ENCODE data around the gene PCDHGA1.
"Not testable (repeated sequence)": the region's sequence is repeated elsewhere in the genome, so short reads cannot be mapped to it uniquely, and the experiment has no call there.

DNA sequence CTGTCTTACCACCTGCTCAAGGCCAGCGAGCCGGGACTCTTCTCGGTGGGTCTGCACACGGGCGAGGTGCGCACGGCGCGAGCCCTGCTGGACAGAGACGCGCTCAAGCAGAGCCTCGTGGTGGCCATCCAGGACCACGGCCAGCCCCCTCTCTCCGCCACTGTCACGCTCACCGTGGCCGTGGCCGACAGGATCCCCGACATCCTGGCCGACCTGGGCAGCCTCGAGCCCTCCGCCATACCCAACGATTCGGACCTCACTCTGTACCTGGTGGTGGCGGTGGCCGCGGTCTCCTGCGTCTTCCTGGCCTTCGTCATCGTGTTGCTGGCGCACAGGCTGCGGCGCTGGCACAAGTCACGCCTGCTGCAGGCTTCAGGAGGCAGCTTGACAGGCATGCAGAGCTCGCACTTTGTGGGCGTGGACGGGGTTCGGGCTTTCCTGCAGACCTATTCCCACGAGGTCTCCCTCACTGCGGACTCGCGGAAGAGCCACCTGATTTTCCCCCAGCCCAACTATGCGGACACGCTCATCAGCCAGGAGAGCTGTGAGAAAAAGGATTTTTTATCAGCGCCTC is 10.6 kb downstream of the PCDHGA1 start:
- TF ChIP-seq JUND (IDR thresholded peaks at IDR 0.05); GABPA (IDR thresholded peaks at IDR 0.05 in 1 of 2, conservative IDR thresholded peaks at IDR 0.05 in 1 of 2); SP1 (IDR thresholded peaks at IDR 0.05); EGR1 (IDR thresholded peaks at IDR 0.05; ENCODE audit: low read depth in 2 of 2); RAD21 (IDR thresholded peaks at IDR 0.05); RXRA (IDR thresholded peaks at IDR 0.05); TAF1 (conservative IDR thresholded peaks at IDR 0.05); FOXA1 (IDR thresholded peaks at IDR 0.05): not testable (repeated sequence)
- TF ChIP-seq, protein P1, sequence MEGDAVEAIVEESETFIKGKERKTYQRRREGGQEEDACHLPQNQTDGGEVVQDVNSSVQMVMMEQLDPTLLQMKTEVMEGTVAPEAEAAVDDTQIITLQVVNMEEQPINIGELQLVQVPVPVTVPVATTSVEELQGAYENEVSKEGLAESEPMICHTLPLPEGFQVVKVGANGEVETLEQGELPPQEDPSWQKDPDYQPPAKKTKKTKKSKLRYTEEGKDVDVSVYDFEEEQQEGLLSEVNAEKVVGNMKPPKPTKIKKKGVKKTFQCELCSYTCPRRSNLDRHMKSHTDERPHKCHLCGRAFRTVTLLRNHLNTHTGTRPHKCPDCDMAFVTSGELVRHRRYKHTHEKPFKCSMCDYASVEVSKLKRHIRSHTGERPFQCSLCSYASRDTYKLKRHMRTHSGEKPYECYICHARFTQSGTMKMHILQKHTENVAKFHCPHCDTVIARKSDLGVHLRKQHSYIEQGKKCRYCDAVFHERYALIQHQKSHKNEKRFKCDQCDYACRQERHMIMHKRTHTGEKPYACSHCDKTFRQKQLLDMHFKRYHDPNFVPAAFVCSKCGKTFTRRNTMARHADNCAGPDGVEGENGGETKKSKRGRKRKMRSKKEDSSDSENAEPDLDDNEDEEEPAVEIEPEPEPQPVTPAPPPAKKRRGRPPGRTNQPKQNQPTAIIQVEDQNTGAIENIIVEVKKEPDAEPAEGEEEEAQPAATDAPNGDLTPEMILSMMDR (IDR thresholded peaks at IDR 0.05; ENCODE audit: low read depth, low read length, missing input control) = not testable (repeated sequence)
- TF ChIP-seq, protein P2, sequence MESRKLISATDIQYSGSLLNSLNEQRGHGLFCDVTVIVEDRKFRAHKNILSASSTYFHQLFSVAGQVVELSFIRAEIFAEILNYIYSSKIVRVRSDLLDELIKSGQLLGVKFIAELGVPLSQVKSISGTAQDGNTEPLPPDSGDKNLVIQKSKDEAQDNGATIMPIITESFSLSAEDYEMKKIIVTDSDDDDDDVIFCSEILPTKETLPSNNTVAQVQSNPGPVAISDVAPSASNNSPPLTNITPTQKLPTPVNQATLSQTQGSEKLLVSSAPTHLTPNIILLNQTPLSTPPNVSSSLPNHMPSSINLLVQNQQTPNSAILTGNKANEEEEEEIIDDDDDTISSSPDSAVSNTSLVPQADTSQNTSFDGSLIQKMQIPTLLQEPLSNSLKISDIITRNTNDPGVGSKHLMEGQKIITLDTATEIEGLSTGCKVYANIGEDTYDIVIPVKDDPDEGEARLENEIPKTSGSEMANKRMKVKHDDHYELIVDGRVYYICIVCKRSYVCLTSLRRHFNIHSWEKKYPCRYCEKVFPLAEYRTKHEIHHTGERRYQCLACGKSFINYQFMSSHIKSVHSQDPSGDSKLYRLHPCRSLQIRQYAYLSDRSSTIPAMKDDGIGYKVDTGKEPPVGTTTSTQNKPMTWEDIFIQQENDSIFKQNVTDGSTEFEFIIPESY (IDR thresholded peaks at IDR 0.05) = not testable (repeated sequence)
- TF ChIP-seq, protein P3, sequence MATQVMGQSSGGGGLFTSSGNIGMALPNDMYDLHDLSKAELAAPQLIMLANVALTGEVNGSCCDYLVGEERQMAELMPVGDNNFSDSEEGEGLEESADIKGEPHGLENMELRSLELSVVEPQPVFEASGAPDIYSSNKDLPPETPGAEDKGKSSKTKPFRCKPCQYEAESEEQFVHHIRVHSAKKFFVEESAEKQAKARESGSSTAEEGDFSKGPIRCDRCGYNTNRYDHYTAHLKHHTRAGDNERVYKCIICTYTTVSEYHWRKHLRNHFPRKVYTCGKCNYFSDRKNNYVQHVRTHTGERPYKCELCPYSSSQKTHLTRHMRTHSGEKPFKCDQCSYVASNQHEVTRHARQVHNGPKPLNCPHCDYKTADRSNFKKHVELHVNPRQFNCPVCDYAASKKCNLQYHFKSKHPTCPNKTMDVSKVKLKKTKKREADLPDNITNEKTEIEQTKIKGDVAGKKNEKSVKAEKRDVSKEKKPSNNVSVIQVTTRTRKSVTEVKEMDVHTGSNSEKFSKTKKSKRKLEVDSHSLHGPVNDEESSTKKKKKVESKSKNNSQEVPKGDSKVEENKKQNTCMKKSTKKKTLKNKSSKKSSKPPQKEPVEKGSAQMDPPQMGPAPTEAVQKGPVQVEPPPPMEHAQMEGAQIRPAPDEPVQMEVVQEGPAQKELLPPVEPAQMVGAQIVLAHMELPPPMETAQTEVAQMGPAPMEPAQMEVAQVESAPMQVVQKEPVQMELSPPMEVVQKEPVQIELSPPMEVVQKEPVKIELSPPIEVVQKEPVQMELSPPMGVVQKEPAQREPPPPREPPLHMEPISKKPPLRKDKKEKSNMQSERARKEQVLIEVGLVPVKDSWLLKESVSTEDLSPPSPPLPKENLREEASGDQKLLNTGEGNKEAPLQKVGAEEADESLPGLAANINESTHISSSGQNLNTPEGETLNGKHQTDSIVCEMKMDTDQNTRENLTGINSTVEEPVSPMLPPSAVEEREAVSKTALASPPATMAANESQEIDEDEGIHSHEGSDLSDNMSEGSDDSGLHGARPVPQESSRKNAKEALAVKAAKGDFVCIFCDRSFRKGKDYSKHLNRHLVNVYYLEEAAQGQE (IDR thresholded peaks at IDR 0.05) = not testable (repeated sequence)
- TF ChIP-seq, protein P4, sequence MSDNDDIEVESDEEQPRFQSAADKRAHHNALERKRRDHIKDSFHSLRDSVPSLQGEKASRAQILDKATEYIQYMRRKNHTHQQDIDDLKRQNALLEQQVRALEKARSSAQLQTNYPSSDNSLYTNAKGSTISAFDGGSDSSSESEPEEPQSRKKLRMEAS (IDR thresholded peaks at IDR 0.05) = not testable (repeated sequence)

Measured in liver (tissue), 3 donors.